ENCODE results near the gene MGAT4A.
"Not testable (repeated sequence)": the region's sequence is repeated elsewhere in the genome, so short reads cannot be mapped to it uniquely, and the experiment has no call there.

The MGAT4A gene

DNA sequence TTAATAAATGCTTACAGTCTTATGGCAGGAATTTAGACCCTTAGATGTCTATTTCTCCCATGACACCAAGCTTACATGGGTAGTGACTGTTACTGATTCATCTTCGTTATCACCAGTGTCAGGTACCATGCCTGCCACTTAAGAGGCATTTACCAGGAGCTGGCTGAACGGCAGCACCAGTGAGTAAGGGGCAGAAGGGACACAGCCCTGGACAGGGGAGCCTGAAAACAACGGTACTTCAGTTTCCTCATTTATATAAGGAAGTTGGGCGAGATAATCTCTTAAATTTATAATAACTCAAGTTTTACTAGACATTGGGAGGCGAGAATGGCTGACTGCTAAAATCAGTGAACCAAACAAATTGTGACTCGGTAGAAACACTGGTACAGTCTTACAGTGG, 123.8 kb downstream of the MGAT4A start:
- DNase-seq (ENCODE audit: low spot score), result no peak

GRCh38 chr2:98606431-98606830, 124.5 kb downstream of the MGAT4A start:
- DNase-seq (ENCODE audit: low spot score), result no peak

- DNase-seq (ENCODE audit: low spot score), result no peak
These were observed 125.9 kb downstream of the MGAT4A start for GRCh38 chr2:98605076-98605475.

DNA sequence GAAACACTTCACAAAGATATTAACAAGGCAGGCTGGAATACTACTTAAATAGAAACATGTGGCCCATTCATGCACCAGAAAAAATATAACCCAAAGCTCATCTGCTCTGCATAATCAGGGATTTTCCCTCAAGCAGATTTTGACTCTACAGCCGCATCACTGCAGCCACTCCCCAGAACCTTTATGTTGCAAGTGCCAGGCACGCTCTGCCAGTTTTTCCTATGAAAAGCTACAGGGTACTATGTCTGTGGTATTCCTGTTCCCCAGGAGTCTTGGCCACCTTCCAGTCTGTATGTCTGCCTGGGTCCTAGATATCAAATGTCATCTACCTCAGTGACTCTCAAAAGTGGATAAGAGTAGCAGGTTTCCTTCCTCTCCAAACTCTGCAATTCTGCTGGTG, 126.4 kb downstream of the MGAT4A start:
- DNase-seq (ENCODE audit: low spot score), result no peak

DNA sequence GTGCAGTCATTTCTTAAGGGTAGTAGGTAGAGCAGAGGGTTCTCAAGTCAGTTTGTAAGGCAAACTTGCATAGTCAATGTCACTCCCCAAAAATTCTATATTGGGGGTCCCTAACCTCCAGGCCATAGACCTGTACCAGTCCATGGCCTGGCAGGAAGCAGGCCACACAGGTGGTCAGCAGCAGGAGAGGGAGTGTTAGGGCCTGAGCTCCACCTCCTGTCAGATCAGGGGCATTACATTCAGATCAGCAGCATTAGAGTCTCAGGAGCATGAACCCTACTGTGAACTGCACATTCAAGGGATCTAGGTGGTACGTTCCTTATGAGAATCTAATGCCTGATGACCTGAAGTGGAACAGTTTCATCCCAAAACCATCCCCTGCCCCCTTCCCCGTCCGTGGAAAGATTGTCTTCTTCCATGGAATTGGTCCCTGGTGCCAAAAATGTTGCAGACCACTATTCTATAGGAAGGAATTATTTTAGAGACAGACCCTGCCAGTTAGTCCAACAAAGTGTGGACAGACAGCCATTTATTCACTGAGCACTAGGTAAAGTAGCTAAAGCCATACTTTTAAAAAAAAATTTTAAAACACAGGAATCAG, 129.3 kb downstream of the MGAT4A start:
- peak; percentile 56 for DNase-seq (ENCODE audit: low spot score)

- no peak for DNase-seq (ENCODE audit: low spot score)
These were observed 132.0 kb downstream of the MGAT4A start for GRCh38 chr2:98598781-98599428.

DNA sequence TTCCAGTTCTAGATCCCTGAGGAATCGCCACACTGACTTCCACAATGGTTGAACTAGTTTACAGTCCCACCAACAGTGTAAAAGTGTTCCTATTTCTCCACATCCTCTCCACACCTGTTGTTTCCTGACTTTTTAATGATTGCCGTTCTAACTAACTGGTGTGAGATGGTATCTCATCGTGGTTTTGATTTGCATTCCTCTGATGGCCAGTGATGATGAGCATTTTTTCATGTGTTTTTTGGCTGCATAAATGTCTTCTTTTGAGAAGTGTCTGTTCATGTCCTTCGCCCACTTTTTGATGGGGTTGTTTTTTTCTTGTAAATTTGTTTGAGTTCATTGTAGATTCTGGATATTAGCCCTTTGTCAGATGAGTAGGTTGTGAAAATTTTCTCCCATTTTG, 136.3 kb downstream of the MGAT4A start:
- DNase-seq (ENCODE audit: low spot score), result not testable (repeated sequence)

GRCh38 chr2:98592565-98592964, 138.4 kb downstream of the MGAT4A start:
- no peak for DNase-seq (ENCODE audit: low spot score)

DNA sequence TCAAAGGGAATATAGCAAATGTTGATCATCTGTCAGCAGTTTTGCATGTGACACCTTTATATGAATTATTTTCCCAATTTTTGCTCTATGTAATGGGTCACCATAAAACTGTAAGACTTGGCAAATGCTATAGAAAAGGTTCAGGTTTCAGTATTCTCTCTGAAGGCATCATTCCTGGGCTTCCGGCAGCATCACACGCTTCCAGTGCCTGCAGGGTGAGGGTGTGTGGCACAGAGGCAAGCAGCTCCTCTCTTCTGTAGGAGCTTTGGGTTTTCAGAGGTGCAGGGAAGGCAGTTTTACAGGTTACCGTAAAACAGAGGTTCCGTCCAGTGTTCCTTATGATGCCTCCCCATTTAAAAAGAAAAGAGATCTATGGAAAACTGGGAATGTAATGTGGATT, 141.4 kb downstream of the MGAT4A start:
- no peak for DNase-seq (ENCODE audit: low spot score)

DNA sequence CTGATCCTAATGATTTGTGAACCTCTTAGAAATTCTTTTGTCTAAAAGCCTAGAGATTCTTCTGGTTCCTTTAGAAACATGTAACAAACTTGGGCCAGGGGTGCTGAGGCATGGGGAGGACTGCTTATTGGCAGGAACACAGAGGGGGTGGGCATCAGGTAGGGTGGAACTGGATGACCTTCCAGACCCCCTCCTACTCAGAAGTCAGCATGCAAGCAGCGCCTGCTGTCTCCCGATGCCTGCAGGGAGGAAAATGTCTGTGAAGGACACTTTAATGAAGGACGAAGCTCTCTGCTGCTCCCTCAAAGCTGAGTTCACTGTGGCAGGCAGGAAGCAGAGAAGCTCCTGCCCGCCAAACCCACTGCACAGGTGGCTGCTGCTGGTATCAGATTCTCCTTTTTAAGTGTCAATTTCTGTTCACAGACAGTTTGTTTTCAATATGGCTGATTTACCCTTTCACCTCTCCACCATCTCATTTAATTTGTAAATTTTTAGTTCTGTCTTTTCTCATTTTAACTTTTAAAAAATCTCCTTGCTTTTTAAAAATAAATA, 142.0 kb downstream of the MGAT4A start:
- DNase-seq (ENCODE audit: low spot score), result no peak

- DNase-seq (ENCODE audit: low spot score), result no peak
These were observed 144.3 kb downstream of the MGAT4A start for GRCh38 chr2:98586551-98587140.

DNA sequence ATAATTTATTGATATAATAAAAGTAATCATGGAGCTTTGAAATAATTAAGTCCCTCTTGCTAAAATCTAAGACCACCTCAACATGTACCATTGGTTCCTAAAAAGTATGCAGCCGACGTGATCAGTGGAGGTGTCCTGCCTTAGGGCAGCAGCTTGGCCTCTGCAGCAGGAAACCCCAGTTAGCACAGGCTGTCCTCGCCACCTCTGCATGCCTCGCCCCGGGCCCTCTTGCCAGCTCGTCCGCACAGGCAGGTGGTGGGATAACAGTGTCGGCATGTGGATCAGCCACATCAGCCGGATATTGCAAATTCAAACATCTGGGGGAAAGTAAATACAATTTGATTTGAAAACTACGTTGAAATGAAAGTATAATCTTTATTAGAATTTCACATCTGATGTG, 145.5 kb downstream of the MGAT4A start:
- no peak for DNase-seq (ENCODE audit: low spot score)

DNA sequence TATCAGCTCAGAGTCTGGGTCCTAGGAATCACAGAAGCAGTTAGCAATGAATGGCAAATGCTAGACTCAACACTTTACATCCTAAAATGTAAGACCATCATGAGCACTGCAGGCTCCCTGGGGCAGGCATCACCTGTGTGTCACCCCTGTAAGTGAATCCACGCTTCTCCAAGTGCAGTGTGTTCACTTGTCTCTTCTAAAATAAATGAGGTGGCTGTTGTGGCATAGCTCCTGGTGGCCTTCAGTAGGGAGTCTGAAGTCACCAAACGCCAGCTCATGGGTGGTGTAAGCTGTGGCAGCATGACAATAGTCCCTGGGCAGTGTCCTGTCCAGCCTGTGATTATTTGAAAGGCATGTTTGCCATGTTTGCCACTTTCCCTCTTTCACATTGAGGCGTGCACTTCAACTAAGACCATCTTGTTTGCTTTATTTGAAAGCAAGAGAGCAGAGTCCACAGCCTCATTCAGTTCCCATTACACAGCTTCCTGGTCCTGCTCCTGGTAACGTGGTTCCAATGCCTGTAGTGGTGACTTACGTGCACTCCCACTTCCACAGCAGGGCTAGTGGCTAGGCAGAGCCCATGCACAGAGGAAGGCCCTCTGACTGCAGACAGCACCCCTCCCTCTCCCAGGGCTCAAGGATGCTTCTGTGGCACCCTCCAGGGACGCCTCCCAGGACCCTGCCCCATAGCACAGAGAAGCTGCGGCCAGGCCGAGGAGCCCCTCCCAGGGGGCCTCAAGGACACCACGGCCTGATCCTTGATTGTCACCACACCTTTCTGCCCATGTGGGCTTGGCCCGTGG, 146.9 kb downstream of the MGAT4A start:
- no peak for DNase-seq (ENCODE audit: low spot score)

- no peak for DNase-seq (ENCODE audit: low spot score)
These were observed 147.7 kb downstream of the MGAT4A start for GRCh38 chr2:98583276-98583675.

- DNase-seq (ENCODE audit: low spot score), result no peak
These were observed 148.4 kb downstream of the MGAT4A start for GRCh38 chr2:98582523-98582922.

GRCh38 chr2:98580656-98581284, 150.2 kb downstream of the MGAT4A start:
- no peak for DNase-seq (ENCODE audit: low spot score)

GRCh38 chr2:98579926-98580325, 151.0 kb downstream of the MGAT4A start:
- no peak for DNase-seq (ENCODE audit: low spot score)

GRCh38 chr2:98578231-98578630, 152.7 kb downstream of the MGAT4A start:
- DNase-seq (ENCODE audit: low spot score), result no peak

GRCh38 chr2:98577313-98577712, 153.6 kb downstream of the MGAT4A start:
- DNase-seq (ENCODE audit: low spot score), result no peak

- DNase-seq (ENCODE audit: low spot score), result no peak
These were observed 154.1 kb downstream of the MGAT4A start for GRCh38 chr2:98576666-98577312.

- DNase-seq (ENCODE audit: low spot score), result no peak
These were observed 157.5 kb downstream of the MGAT4A start for GRCh38 chr2:98573426-98573825.

- no peak for DNase-seq (ENCODE audit: low spot score)
These were observed 158.3 kb downstream of the MGAT4A start for GRCh38 chr2:98572676-98573075.
